ENCODE data around the gene RPS6KB2. TPM values are rescaled to one million over a fixed set of nuclear protein-coding genes. Genes with fewer than 3 reads are reported as not detected.

Gene RPS6KB2
- total and polyA plus RNA-seq, 2 experiments from 2014 or later, result 29.5 to 41.3 TPM

DNA sequence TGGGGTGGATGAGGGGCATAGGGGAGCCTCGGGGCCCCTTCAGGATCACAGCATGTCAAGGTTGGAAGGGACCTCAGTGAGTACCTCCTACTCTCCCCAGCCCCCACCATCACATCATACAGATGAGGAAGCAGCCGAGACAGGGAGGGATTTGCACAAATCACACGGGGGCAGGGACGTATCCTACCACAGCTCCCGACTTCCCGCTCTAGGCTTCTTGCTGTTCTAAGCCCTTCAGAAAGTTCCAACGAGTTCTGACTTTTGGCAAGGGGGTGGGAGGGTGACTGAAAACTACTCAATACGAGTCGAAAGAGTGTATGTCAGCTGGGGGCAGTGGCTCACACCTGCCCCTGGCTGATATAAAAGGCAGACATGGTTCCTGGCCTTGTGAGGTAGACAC is 41.2 kb upstream of the RPS6KB2 start:
- H3K36me3 Mint-ChIP-seq (ENCODE audit: low read depth), result no peaks in the 10 kb centered on the region; the same call in 2 of the 3 replicates
- no peak overlapping the region for H3K27ac Mint-ChIP-seq
- H2AFZ ChIP-seq, result no peak overlapping the region; the same call in 1 of the 2 replicates
- H3K4me1 Mint-ChIP-seq, result peaks cover 32% of the 10 kb centered on the region
- peaks cover 7% of the 10 kb centered on the region; the same call in 1 of the 2 replicates for H3K27me3 ChIP-seq (ENCODE audit: insufficient read depth)
- no peak overlapping the region for H3K27ac ChIP-seq (ENCODE audit: low read depth)
- peaks cover 15% of the 10 kb centered on the region for H3K27me3 Mint-ChIP-seq (ENCODE audit: insufficient read depth, low read depth, poor library complexity)
- TF ChIP-seq, protein P1, sequence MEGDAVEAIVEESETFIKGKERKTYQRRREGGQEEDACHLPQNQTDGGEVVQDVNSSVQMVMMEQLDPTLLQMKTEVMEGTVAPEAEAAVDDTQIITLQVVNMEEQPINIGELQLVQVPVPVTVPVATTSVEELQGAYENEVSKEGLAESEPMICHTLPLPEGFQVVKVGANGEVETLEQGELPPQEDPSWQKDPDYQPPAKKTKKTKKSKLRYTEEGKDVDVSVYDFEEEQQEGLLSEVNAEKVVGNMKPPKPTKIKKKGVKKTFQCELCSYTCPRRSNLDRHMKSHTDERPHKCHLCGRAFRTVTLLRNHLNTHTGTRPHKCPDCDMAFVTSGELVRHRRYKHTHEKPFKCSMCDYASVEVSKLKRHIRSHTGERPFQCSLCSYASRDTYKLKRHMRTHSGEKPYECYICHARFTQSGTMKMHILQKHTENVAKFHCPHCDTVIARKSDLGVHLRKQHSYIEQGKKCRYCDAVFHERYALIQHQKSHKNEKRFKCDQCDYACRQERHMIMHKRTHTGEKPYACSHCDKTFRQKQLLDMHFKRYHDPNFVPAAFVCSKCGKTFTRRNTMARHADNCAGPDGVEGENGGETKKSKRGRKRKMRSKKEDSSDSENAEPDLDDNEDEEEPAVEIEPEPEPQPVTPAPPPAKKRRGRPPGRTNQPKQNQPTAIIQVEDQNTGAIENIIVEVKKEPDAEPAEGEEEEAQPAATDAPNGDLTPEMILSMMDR (conservative IDR thresholded peaks at IDR 0.05; ENCODE audit: low read depth in 2 of 2), result no peak
- TF ChIP-seq STAT1 (IDR thresholded peaks at IDR 0.05; ENCODE audit: unreplicated experiment), result no peak
- H3K4me1 ChIP-seq (ENCODE audit: insufficient read depth), result peaks cover 8% of the 10 kb centered on the region; the same call in 1 of the 2 replicates
- no peak overlapping the region for H3K4me3 ChIP-seq
- no peak overlapping the region for H3K4me3 Mint-ChIP-seq
- peak overlapping the region; percentile 20; the same call in 1 of the 2 replicates for H3K4me2 ChIP-seq
- ATAC-seq (no peak), DNase-seq (ENCODE audit: low spot score) (no peak)
- H3K9me3 Mint-ChIP-seq, result no peaks in the 10 kb centered on the region; the same call in 1 of the 3 replicates
- no peaks in the 10 kb centered on the region for H3K36me3 ChIP-seq (ENCODE audit: insufficient read depth)
- 0 out of 2 replicates have a peak, but pooled peaks cover 3% of the 10 kb centered on the region for H3K79me2 ChIP-seq (replicated peaks; ENCODE audit: insufficient read depth)
- H3F3A ChIP-seq (replicated peaks; ENCODE audit: low read depth), result 0 out of 2 replicates have a peak, but pooled peaks cover 8% of the 10 kb centered on the region
- H4K20me1 ChIP-seq (replicated peaks; ENCODE audit: insufficient read depth), result no peaks in the 10 kb centered on the region; the same call in 1 of the 2 replicates
- H3K9me2 ChIP-seq (ENCODE audit: insufficient read depth), result no peaks in the 10 kb centered on the region

DNA sequence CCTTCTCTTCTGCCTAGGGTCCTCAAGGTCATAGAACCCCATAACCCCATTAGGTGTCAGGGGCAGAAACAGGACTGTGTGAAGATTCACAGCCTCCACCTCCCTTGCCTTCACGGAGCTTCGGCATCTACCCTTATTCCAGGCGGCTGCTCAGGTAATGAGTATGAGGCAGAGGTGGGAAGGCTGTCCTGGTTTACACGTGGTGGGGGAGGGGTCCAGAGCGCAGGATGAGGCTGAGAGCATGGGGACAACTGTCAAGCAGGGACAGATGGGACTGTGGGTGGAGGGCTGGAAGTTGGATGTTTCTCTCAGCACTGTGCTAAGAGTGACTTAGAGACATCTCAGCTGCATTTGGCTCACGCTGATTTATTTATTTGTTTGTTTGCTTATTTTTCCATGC is 40.8 kb upstream of the RPS6KB2 start:
- DNase-seq (ENCODE audit: low spot score) (no peak), ATAC-seq (no peak)
- H3F3A ChIP-seq (replicated peaks; ENCODE audit: low read depth), result 0 out of 2 replicates have a peak, but pooled peaks cover 8% of the 10 kb centered on the region
- H3K27ac ChIP-seq (ENCODE audit: low read depth), result no peak overlapping the region
- peaks cover 8% of the 10 kb centered on the region; the same call in 1 of the 2 replicates for H3K4me1 ChIP-seq (ENCODE audit: insufficient read depth)
- 0 out of 2 replicates have a peak, but pooled peaks cover 3% of the 10 kb centered on the region for H3K79me2 ChIP-seq (replicated peaks; ENCODE audit: insufficient read depth)
- H3K4me3 ChIP-seq, result no peak overlapping the region
- no peaks in the 10 kb centered on the region for H3K36me3 ChIP-seq (ENCODE audit: insufficient read depth)
- no peak overlapping the region for H3K27ac Mint-ChIP-seq
- H3K36me3 Mint-ChIP-seq (ENCODE audit: low read depth), result no peaks in the 10 kb centered on the region; the same call in 2 of the 3 replicates
- H3K9me2 ChIP-seq (ENCODE audit: insufficient read depth), result no peaks in the 10 kb centered on the region
- H3K27me3 Mint-ChIP-seq (ENCODE audit: insufficient read depth, low read depth, poor library complexity), result peaks cover 15% of the 10 kb centered on the region
- no peaks in the 10 kb centered on the region; the same call in 1 of the 2 replicates for H4K20me1 ChIP-seq (replicated peaks; ENCODE audit: insufficient read depth)
- H3K4me1 Mint-ChIP-seq, result peaks cover 31% of the 10 kb centered on the region
- H3K27me3 ChIP-seq (ENCODE audit: insufficient read depth), result peaks cover 7% of the 10 kb centered on the region; the same call in 1 of the 2 replicates
- H3K4me2 ChIP-seq, result peak overlapping the region; percentile 20; the same call in 1 of the 2 replicates
- no peak overlapping the region for H3K4me3 Mint-ChIP-seq
- H2AFZ ChIP-seq, result no peak overlapping the region
- H3K9me3 Mint-ChIP-seq, result no peaks in the 10 kb centered on the region; the same call in 2 of the 3 replicates
- TF ChIP-seq, protein P1 (conservative IDR thresholded peaks at IDR 0.05; ENCODE audit: low read depth in 2 of 2), result no peak
- TF ChIP-seq JUNB (IDR thresholded peaks at IDR 0.05; ENCODE audit: unreplicated experiment) (no peak), EZH2 (IDR thresholded peaks at IDR 0.05; ENCODE audit: low read depth, unreplicated experiment) (no peak), EZH2phosphoT487 (IDR thresholded peaks at IDR 0.05; ENCODE audit: unreplicated experiment) (no peak), NANOG (IDR thresholded peaks at IDR 0.05; ENCODE audit: borderline replicate concordance) (no peak), POLR2AphosphoS5 (IDR thresholded peaks at IDR 0.05; ENCODE audit: low read depth) (no peak), ZNF331 (CRISPR knock-in tag; IDR thresholded peaks at IDR 0.05; ENCODE audit: low read depth) (no peak), ZNF114 (CRISPR knock-in tag; IDR thresholded peaks at IDR 0.05) (no peak)
- TF ChIP-seq, protein P2, sequence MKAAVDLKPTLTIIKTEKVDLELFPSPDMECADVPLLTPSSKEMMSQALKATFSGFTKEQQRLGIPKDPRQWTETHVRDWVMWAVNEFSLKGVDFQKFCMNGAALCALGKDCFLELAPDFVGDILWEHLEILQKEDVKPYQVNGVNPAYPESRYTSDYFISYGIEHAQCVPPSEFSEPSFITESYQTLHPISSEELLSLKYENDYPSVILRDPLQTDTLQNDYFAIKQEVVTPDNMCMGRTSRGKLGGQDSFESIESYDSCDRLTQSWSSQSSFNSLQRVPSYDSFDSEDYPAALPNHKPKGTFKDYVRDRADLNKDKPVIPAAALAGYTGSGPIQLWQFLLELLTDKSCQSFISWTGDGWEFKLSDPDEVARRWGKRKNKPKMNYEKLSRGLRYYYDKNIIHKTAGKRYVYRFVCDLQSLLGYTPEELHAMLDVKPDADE (IDR thresholded peaks at IDR 0.05), result no peak
- TF ChIP-seq, protein P3, sequence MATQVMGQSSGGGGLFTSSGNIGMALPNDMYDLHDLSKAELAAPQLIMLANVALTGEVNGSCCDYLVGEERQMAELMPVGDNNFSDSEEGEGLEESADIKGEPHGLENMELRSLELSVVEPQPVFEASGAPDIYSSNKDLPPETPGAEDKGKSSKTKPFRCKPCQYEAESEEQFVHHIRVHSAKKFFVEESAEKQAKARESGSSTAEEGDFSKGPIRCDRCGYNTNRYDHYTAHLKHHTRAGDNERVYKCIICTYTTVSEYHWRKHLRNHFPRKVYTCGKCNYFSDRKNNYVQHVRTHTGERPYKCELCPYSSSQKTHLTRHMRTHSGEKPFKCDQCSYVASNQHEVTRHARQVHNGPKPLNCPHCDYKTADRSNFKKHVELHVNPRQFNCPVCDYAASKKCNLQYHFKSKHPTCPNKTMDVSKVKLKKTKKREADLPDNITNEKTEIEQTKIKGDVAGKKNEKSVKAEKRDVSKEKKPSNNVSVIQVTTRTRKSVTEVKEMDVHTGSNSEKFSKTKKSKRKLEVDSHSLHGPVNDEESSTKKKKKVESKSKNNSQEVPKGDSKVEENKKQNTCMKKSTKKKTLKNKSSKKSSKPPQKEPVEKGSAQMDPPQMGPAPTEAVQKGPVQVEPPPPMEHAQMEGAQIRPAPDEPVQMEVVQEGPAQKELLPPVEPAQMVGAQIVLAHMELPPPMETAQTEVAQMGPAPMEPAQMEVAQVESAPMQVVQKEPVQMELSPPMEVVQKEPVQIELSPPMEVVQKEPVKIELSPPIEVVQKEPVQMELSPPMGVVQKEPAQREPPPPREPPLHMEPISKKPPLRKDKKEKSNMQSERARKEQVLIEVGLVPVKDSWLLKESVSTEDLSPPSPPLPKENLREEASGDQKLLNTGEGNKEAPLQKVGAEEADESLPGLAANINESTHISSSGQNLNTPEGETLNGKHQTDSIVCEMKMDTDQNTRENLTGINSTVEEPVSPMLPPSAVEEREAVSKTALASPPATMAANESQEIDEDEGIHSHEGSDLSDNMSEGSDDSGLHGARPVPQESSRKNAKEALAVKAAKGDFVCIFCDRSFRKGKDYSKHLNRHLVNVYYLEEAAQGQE (IDR thresholded peaks at IDR 0.05; ENCODE audit: unreplicated experiment), result no peak
